ENCODE measurements around the gene RANBP9. TPM values are rescaled to one million over a fixed set of nuclear protein-coding genes. Genes with fewer than 3 reads are reported as not detected.
A peak's percentile ranks its signal among the peaks of the same experiment; 100 is the strongest.

RANBP9 gene
- total and polyA plus RNA-seq, 9 of the 15 experiments (the other 6 are each of a cell fraction or from before 2014, with no cell fraction given): 27.5 to 130 (median 61.5) TPM

GRCh38 chr6:13614926-13615791 is 96.5 kb downstream of the RANBP9 start, which contains the start of gene NOL7 (continued):
- TF ChIP-seq CHD7 (IDR thresholded peaks at IDR 0.05; ENCODE audit: low read depth, low read length): no peak
- peak; percentile 71 for TF ChIP-seq DMBX1 (CRISPR knock-in tag; IDR thresholded peaks at IDR 0.05; ENCODE audit: borderline replicate concordance)
- TF ChIP-seq ELF2 (CRISPR knock-in tag; IDR thresholded peaks at IDR 0.05): peak; percentile 89
- peak; percentile 96 for TF ChIP-seq POLR2A (conservative IDR thresholded peaks at IDR 0.05)
- no peak for TF ChIP-seq BCL6 (CRISPR knock-in tag; IDR thresholded peaks at IDR 0.05)
- TF ChIP-seq ZNF76 (CRISPR knock-in tag; IDR thresholded peaks at IDR 0.05; ENCODE audit: borderline replicate concordance): 0 out of 2 replicates have a peak, but pooled peaks have one; percentile 59
- no peak for TF ChIP-seq ZNF253 (CRISPR knock-in tag; conservative IDR thresholded peaks at IDR 0.05)
- TF ChIP-seq ZNF668 (CRISPR knock-in tag; IDR thresholded peaks at IDR 0.05): no peak
- no peak for TF ChIP-seq ZNF174 (CRISPR knock-in tag; IDR thresholded peaks at IDR 0.05)
- no peak for TF ChIP-seq HSF4 (CRISPR knock-in tag; IDR thresholded peaks at IDR 0.05; ENCODE audit: borderline replicate concordance)
- TF ChIP-seq ATF7 (IDR thresholded peaks at IDR 0.05): peak; percentile 91
- TF ChIP-seq CAMTA2 (CRISPR knock-in tag; conservative IDR thresholded peaks at IDR 0.05): peak; percentile 74; the same call in 1 of the 2 replicates
- no peak for TF ChIP-seq TEAD2 (tag; IDR thresholded peaks at IDR 0.05)
- no peak for TF ChIP-seq BACH1 (tag; IDR thresholded peaks at IDR 0.05)
- TF ChIP-seq MCM7 (IDR thresholded peaks at IDR 0.05): no peak
- TF ChIP-seq NR4A1 (CRISPR knock-in tag; IDR thresholded peaks at IDR 0.05): no peak; the same call in 1 of the 2 replicates
- no peak for TF ChIP-seq NR4A1 (tag; IDR thresholded peaks at IDR 0.05)
- TF ChIP-seq KDM1A (IDR thresholded peaks at IDR 0.05): no peak

All from K562 (cell line).